T47D (cell line): ENCODE measurements around the gene SEC14L3.
"Not testable (repeated sequence)": the region's sequence is repeated elsewhere in the genome, so short reads cannot be mapped to it uniquely, and the experiment has no call there.

Experiments
- DNase-seq, 2 experiments: peaks; one replicate each; pipeline versions ENCODE4 v3.0.0 to v3.0.0-alpha.2; 2011 to 2012; ENCODE audit warnings: low read depth in 1 of 2, low spot score in 1 of 2
- JUND ChIP-seq: IDR thresholded peaks from 2 replicates; pipeline ENCODE4 v1.6.1; 2012; ENCODE audit warnings: low read depth
- in situ Hi-C: cut with HindIII; loops from 2 replicates; pipeline ENCODE4 v1.10.0; 2016; ENCODE audit warnings: low sequenced_read_pairs, low pct_unique_long_range_greater_than_20kb

Gene SEC14L3

GRCh38 chr22:30453731-30454510 is 17.9 kb downstream of the SEC14L3 start:
- peak in 1 of 2 experiments; percentile 16 for DNase-seq
- in situ Hi-C loops, result no loop called here
- TF ChIP-seq JUND, result no peak

DNA sequence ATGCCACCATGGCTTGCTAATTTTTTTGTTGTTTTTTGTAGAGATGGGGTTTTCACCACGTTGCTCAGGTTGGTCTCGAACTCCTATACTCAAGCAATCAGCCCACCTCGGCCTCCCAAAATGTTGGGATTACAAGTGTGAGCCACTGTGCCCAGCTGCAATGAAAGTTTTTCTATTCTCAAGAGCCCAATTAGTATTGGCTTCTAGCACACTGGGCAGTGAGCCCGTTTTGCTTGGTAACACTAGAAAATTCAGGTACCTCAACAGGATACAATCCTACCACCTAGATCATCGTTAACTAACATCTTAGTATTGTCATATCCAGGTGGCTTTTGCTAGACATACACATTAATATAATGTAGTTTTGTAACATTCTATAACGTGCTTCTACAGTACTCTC is 19.0 kb downstream of the SEC14L3 start:
- in situ Hi-C loops, result no loop called here
- DNase-seq, result no peak
- TF ChIP-seq JUND, result no peak

DNA sequence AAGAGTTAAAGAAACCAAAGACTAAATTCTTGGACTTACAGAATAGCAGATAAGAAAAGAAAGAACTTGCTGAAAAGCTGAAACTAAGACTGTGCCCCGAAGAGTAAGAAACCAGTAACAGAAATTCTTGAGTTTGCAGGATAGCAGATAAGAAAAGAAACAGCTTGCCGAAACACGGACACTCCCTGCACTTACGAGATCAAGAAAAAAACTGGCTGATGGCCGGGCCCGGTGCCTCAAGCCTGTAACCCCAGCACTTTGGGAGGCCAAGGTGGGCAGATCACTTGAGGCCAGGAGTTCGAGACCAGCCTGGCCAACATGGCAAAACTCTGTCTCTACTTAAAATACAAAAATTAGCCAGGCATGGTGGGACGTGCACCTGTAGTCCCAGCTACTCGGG is 20.3 kb downstream of the SEC14L3 start:
- in situ Hi-C loops, DNase-seq: not testable (repeated sequence)

GRCh38 chr22:30447656-30448055 is 24.2 kb downstream of the SEC14L3 start:
- DNase-seq, result no peak
- no peak for TF ChIP-seq JUND
- in situ Hi-C loops, result no loop called here

DNA sequence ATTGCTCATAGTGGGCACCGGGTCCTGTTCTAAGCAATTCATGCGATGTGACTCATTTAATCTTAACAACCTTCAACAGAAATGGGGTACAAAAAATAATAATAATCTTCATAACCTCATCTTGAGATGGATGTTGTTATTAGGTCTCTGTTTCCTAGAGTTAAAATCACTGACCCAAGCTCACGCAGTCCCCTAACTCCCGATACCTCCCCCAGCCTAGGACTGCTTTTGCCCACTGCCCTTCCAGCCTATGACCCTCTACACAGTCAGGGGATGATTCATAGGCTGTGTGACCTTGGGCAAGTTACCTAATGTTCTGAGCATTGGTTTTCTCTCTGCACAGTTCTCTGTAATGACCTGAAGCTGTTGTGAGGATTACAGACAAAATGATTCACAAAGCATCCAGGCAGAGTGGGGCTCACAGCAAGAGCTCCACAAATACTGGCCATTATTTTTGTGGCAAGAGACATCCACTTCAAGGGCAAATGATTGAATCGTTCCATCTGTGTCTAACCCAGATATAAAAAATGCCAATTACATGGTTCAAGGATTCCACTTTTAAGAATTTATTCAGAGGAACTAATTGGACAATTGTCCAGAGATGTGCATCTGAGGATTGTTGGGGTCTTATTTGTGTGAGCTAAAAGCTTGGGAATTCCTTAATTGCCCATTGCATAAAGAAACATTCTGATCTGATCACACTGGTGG is 26.2 kb downstream of the SEC14L3 start:
- in situ Hi-C loops, result no loop called here
- no peak for DNase-seq
- no peak for TF ChIP-seq JUND

DNA sequence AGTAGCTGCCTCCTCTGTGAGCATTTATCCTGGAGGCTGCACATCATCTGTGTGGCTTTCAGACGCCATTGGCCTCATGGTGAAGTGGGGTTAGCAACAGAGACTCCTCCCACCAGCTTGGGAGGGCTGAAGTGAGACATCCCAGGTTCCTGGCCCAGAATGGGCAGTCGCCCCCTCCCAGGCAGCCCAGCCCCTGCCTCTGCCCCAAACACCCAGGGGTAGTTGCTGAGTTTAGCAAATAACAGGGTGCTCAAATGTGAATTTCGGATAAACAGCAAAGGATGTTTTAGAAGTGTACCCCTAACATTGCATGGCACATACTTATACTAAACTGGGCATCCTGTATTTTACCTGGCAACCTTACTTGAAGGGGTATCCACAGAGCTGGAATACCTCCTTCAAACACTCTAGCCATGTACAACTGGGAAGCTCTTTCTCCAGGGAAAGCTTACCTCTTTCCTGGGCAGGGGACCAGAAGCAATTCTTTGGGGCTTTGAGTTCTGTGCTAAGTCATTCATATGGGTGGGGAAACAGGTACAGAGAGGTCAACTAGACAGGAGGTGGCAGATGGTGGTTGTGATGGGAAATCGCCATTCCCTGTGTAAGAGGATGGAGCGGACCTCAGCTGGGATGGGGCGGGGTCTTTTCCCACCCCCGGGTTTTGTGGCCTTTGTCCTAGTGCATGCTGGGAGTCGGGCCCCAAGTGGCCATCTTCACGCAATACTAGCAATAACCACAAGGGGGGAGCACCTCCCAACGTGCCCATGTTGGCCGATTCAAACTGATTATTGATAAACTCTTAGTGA is 27.0 kb downstream of the SEC14L3 start:
- no peak for TF ChIP-seq JUND
- in situ Hi-C loops, result no loop called here
- peak; percentile 46 to 72 for DNase-seq

DNA sequence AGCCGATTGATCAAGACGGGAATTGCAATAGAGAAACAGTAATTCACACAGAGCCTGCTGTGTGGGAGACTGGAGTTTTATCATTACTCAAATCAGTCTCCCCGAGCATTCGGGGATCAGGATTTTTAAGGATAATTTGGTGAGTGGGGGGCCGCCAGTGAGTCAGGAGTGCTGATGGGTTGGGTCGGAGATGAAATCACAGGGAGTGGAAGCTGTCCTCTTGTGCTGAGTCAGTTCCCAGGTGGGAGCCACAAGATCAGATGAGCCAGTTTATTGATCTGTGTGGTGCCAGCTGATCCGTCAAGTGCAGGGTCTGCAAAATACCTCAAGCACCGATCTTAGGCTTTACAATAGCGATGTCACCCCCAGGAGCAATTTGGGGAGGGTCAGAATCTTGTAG is 30.7 kb downstream of the SEC14L3 start:
- TF ChIP-seq JUND, result no peak
- in situ Hi-C loops, result no loop called here
- no peak for DNase-seq

DNA sequence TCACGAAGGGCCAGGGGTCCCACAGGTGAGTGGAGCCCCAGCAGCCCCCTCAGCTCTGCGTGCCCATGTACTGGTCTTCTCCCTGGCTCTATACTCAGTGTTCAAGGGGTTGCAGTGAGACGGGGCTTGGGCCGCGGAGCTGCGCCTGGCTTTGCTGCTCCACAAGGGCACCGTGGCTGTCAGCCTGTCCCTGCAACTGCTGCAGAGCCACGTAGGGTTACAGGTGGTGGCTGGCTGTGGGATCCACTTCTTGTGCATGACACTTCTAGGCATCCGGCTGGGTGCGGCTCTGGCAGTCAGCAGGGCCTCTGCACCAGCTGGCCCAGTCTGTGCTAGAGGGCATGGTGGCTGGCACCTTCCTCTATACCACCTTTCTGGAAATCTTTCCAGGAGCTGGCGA is 32.0 kb downstream of the SEC14L3 start:
- DNase-seq, result no peak
- in situ Hi-C loops, result no loop called here

GRCh38 chr22:30439226-30439625 is 32.6 kb downstream of the SEC14L3 start:
- DNase-seq, result no peak
- in situ Hi-C loops, result no loop called here
- TF ChIP-seq JUND, result no peak

More for the DNA sequence above, 32.0 kb downstream of the SEC14L3 start:
- no peak for TF ChIP-seq JUND

DNA sequence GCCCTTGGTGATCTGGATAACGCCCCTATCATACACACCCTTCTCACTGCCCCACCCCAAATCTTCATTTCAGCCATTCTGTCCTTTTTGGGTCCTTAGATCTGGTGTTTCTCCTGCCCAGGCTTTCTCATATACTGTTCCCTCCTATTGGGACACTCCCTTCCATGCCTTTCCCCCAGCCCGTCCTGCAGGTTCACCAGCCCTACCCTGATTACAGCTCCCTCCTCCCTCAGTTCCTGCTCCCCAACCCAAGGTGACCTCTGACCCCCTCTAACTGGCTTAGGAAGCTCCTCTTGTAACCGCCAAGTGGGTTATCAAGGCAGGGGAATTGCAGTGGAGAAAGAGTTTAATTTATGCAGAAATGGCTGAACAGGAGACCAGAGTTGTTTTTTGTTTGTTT is 33.3 kb downstream of the SEC14L3 start:
- in situ Hi-C loops, result no loop called here
- TF ChIP-seq JUND, result no peak
- no peak for DNase-seq

- in situ Hi-C loops, result no loop called here
- no peak for DNase-seq
- no peak for TF ChIP-seq JUND
Measured at GRCh38 chr22:30436196-30436595, 35.6 kb downstream of the SEC14L3 start.

DNA sequence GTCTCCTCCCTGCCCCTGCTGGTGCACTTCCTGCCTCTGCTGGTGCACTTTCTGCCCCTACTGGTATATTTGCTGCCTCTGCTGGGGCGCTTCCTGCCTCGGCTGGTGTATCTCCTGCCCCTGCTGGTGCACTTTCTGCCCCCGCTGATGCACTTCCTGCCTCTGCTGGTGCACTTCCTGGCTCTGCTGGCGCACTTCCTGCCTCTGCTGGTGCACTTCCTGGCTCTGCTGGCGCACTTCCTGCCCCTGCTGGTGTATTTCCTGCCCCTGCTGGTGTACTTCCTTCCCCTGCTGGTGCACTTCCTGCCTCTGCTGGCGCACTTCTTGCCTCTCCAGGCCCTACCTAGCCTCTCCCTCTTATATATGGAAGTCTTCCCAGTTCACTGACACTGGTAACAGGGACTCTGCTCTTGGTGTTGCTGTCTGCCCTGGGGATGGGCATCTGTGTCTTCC is 36.1 kb downstream of the SEC14L3 start:
- DNase-seq, result no peak
- no peak for TF ChIP-seq JUND
- in situ Hi-C loops, result no loop called here

- in situ Hi-C loops, result no loop called here
- DNase-seq, result no peak
- TF ChIP-seq JUND, result no peak
Measured at GRCh38 chr22:30434843-30435242, 37.0 kb downstream of the SEC14L3 start.
